Left lung (tissue), 10 donors: ENCODE data around the gene PKNOX2. TPM values are rescaled to one million over a fixed set of nuclear protein-coding genes. Genes with fewer than 3 reads are reported as not detected.

ENCODE experiments used
- ATAC-seq: fragments of 200-7000 bp; cut with Tn5 transposase; one replicate; pipeline ENCODE4 v1.9.1; 2020; ENCODE audit warnings: moderate library complexity
- DNase-seq, 4 donors: peaks; one replicate each; pipeline ENCODE4 v3.0.0-alpha.2; 2013 to 2020
- H3K27ac ChIP-seq, 2 donors: fragments of 200-600 bp; sonication (generic) in 1 of 2; one replicate each; pipeline versions ENCODE4 v1.5.0 to v1.8.0; 2020 to 2021
- H3K27me3 ChIP-seq, 2 donors: fragments of 200-600 bp; sonication (generic) in 1 of 2; one replicate each; pipeline versions ENCODE4 v1.5.0 to v1.8.0; 2020 to 2021
- H3K36me3 ChIP-seq, 2 donors: fragments of 200-600 bp; sonication (generic) in 1 of 2; one replicate each; pipeline versions ENCODE4 v1.5.0 to v1.8.0; 2020 to 2021
- H3K4me1 ChIP-seq, 2 donors: fragments of 200-600 bp; one replicate each; pipeline ENCODE4 v1.8.0; 2021
- H3K4me3 ChIP-seq, 2 donors: fragments of 200-600 bp; sonication (generic) in 1 of 2; one replicate each; pipeline versions ENCODE4 v1.5.0 to v1.8.0; 2020 to 2021; ENCODE audit warnings: mild to moderate bottlenecking in 1 of 2
- H3K9me3 ChIP-seq, 2 donors: fragments of 200-600 bp; sonication (generic) in 1 of 2; one replicate each; pipeline versions ENCODE4 v1.5.0 to v1.8.0; 2020 to 2021
- CTCF ChIP-seq, 2 donors: fragments of 200-600 bp; sonication (generic) in 1 of 2; IDR thresholded peaks; one replicate each; pipeline versions ENCODE4 v1.5.0 to v1.8.0; 2021; ENCODE audit warnings: antibody characterized with exemption in 2 of 2
- intact Hi-C, 2 donors: fragments of 100-400 bp; cut with DNase I; formaldehyde crosslinking; loops; one replicate each; pipeline versions ENCODE4 v1.11.2 to v1.14.2; 2022
- polyA plus RNA-seq, 6 donors: library from polyadenylated mRNA; unstranded; fragments of 120-200 nt; gene quantifications; one replicate each; pipeline ENCODE4 v1.2.1, GENCODE V29; 2013; ENCODE audit not compliant: insufficient read length in 6 of 6
- total RNA-seq, 2 donors: library from RNA; stranded (reverse); fragmentation: NEBNext Ultra II Directional; extraction: Animal tissue kit (Norgen Biotek cat#: 25700); gene quantifications; one replicate each; pipeline ENCODE4 v1.2.1, GENCODE V29; 2021
- donor health status: DM: no; HTN: yes; CAD: no.
- donor health status: DM: no; HTN: no; CAD: no.

The PKNOX2 gene
- total and polyA plus RNA-seq, 8 donors: 6.7 to 18.9 (median 16.7) TPM

GRCh38 chr11:125468025-125468424, 303.5 kb downstream of the PKNOX2 start:
- intact Hi-C loops: no loop called here
- no peak for TF ChIP-seq CTCF (IDR thresholded peaks at IDR 0.05)

GRCh38 chr11:125468852-125469251, 304.3 kb downstream of the PKNOX2 start:
- Histone ChIP-seq H3K9me3 (no peaks in the 10 kb centered on the region), H3K36me3 (no peaks in the 10 kb centered on the region), H3K4me3 (no peak overlapping the region), H3K4me1 (no peaks in the 10 kb centered on the region), H3K27me3 (peaks cover 0 to 6% of the 10 kb centered on the region in 2 donors), H3K27ac (no peak overlapping the region)
- DNase-seq (no peak), ATAC-seq (no peak)
- intact Hi-C loops: no loop called here
- TF ChIP-seq CTCF (IDR thresholded peaks at IDR 0.05): no peak

More at GRCh38 chr11:125468025-125468424, 303.5 kb downstream of the PKNOX2 start:
- H3K36me3 ChIP-seq: no peaks in the 10 kb centered on the region
- ATAC-seq (no peak), DNase-seq (no peak)
- no peaks in the 10 kb centered on the region for H3K9me3 ChIP-seq
- H3K4me3 ChIP-seq: no peak overlapping the region
- peaks cover 0 to 8% of the 10 kb centered on the region in 2 donors for H3K27me3 ChIP-seq
- H3K4me1 ChIP-seq: no peaks in the 10 kb centered on the region
- H3K27ac ChIP-seq: no peak overlapping the region

GRCh38 chr11:125470355-125470754, 305.8 kb downstream of the PKNOX2 start:
- Histone ChIP-seq H3K4me3 (no peak overlapping the region), H3K36me3 (no peaks in the 10 kb centered on the region), H3K27me3 (no peaks in the 10 kb centered on the region), H3K27ac (no peak overlapping the region), H3K4me1 (no peaks in the 10 kb centered on the region), H3K9me3 (no peaks in the 10 kb centered on the region)
- TF ChIP-seq CTCF (IDR thresholded peaks at IDR 0.05): no peak
- ATAC-seq (no peak), DNase-seq (no peak)
- intact Hi-C loops: no loop called here

- intact Hi-C loops: no loop called here
- no peaks in the 10 kb centered on the region for H3K27me3 ChIP-seq
- H3K36me3 ChIP-seq: no peaks in the 10 kb centered on the region
- TF ChIP-seq CTCF (IDR thresholded peaks at IDR 0.05): no peak
- no peak overlapping the region for H3K27ac ChIP-seq
- no peak for ATAC-seq
- no peak for DNase-seq
- no peak overlapping the region for H3K4me3 ChIP-seq
- H3K9me3 ChIP-seq: no peaks in the 10 kb centered on the region
- no peaks in the 10 kb centered on the region for H3K4me1 ChIP-seq
These were observed 312.2 kb downstream of the PKNOX2 start for GRCh38 chr11:125476721-125477120.

- DNase-seq (no peak), ATAC-seq (no peak)
- no peaks in the 10 kb centered on the region for H3K27me3 ChIP-seq
- no peaks in the 10 kb centered on the region for H3K36me3 ChIP-seq
- H3K4me1 ChIP-seq: no peaks in the 10 kb centered on the region
- no peak for TF ChIP-seq CTCF (IDR thresholded peaks at IDR 0.05)
- no peak overlapping the region for H3K27ac ChIP-seq
- intact Hi-C loops: no loop called here
- H3K4me3 ChIP-seq: no peak overlapping the region
- H3K9me3 ChIP-seq: no peaks in the 10 kb centered on the region
These were observed 314.6 kb downstream of the PKNOX2 start for GRCh38 chr11:125479137-125479536.
